Measurements from ENCODE around the gene HK1. TPM values are rescaled to one million over a fixed set of nuclear protein-coding genes. Genes with fewer than 3 reads are reported as not detected.

HK1 gene
- total RNA-seq, 2 experiments from 2014 or later = 126 to 127 TPM

- Mint-ChIP-seq H3K36me3 (ENCODE audit: low read depth) (no peaks in the 10 kb centered on the region), H3K27ac (no peak overlapping the region), H3K27me3 (no peaks in the 10 kb centered on the region), H3K4me1 (peaks cover 26% of the 10 kb centered on the region), H3K4me3 (no peak overlapping the region), H3K9me3 (no peaks in the 10 kb centered on the region)
- DNase-seq = no peak
- ChIA-PET POLR2A (no interaction called here), CTCF (interaction anchor here (1.4 kb wide), 1 partner anchor 14 kb away, joined by 4 read pairs; no protein-coding TSS in a partner anchor)
Measured at GRCh38 chr10:69409968-69410367, 131.7 kb downstream of the HK1 start.

GRCh38 chr10:69410487-69410886 lies 132.2 kb downstream of the HK1 start:
- Mint-ChIP-seq H3K4me3 (no peak overlapping the region), H3K4me1 (peaks cover 26% of the 10 kb centered on the region), H3K27me3 (no peaks in the 10 kb centered on the region), H3K27ac (no peak overlapping the region), H3K36me3 (ENCODE audit: low read depth) (no peaks in the 10 kb centered on the region), H3K9me3 (no peaks in the 10 kb centered on the region)
- DNase-seq = no peak
- ChIA-PET POLR2A (no interaction called here), CTCF (interaction anchor here (0.6 to 1.4 kb wide), 5 partner anchors 14 to 765 kb away, joined by 3 to 4 read pairs (median 3); no protein-coding TSS in a partner anchor)

GRCh38 chr10:69411476-69411875 lies 133.2 kb downstream of the HK1 start:
- no peaks in the 10 kb centered on the region for H3K27me3 Mint-ChIP-seq
- H3K4me3 Mint-ChIP-seq = no peak overlapping the region
- DNase-seq = no peak
- ChIA-PET CTCF (interaction anchor here (0.8 to 1.4 kb wide), 3 partner anchors 13 to 96 kb away, joined by 3 to 4 read pairs (median 3); no protein-coding TSS in a partner anchor), POLR2A (interaction anchor here (0.5 kb wide), 1 partner anchor 27 kb away, joined by 3 read pairs; no protein-coding TSS in a partner anchor)
- H3K27ac Mint-ChIP-seq = peak overlapping the region; percentile 31
- H3K9me3 Mint-ChIP-seq = no peaks in the 10 kb centered on the region
- H3K4me1 Mint-ChIP-seq = peaks cover 24% of the 10 kb centered on the region
- H3K36me3 Mint-ChIP-seq (ENCODE audit: low read depth) = no peaks in the 10 kb centered on the region

DNA sequence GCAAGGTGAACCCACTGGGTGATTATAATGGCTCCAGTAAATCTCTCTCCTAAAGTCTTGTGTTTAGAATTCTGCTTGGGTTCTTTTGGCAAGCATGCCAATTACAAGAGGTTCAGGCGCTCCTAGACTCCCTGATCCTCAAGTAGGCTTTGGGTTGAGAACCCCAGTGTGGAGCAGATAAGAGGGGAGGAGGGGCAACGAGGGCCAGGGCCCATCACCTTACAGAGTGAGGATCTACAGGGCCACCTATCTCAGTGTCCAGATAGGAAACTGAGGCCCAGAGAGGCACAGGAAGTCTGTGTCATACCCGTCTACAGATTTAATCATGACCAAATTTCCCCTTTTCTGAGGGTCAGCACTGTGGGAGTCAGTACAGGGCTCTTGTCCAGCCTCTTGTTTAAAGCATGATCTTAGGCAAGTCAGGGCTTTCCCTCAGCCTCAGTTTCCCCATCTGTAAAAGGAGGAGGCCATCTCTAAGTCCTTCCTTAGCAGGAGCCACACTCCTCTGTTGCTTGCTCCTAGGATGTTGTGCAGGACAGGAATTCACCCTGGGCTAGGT lies 134.0 kb downstream of the HK1 start:
- ChIA-PET POLR2A (no interaction called here), CTCF (no interaction called here)
- H3K27me3 Mint-ChIP-seq = no peaks in the 10 kb centered on the region
- no peak overlapping the region for H3K27ac Mint-ChIP-seq
- no peak overlapping the region for H3K4me3 Mint-ChIP-seq
- no peaks in the 10 kb centered on the region for H3K36me3 Mint-ChIP-seq (ENCODE audit: low read depth)
- DNase-seq = no peak
- H3K9me3 Mint-ChIP-seq = no peaks in the 10 kb centered on the region
- H3K4me1 Mint-ChIP-seq = peaks cover 24% of the 10 kb centered on the region

DNA sequence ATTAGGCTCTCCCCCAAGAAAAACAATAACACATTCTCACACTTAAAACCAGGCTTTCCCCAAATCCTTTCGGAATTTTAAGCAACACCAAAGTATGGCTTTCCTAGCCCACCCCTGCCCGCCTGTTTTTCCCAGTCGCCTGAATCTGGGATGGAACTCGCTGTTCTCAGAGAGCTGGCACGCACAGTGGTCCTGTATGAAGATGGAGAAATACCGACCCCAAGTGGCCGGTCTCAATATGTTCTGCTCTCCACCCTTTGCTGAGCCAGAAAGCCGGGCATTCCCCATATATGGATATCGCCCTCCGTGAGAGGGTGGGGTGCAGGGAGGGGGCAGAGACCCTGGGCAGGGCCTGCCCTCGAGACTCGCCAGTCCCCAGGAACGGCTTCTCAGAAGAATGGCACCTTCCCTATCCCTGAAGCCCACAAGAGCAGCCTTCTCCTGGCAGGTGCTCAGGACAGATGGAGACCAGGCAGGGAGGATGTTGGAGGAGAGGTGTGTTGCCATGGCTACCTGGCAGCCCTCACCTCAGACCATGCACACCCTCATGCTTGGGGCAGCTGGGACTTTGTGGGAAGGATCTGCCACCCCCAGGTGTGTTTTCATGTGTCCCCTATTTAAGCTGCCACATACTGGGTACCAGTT lies 135.0 kb downstream of the HK1 start:
- H3K4me1 Mint-ChIP-seq = peaks cover 16% of the 10 kb centered on the region
- CTCF ChIA-PET = no interaction called here
- no peaks in the 10 kb centered on the region for H3K27me3 Mint-ChIP-seq

GRCh38 chr10:69414036-69415018 lies 136.0 kb downstream of the HK1 start:
- ChIA-PET CTCF (interaction anchor here (1.4 kb wide), 2 partner anchors 9 to 10 kb away, joined by 3 to 4 read pairs; no protein-coding TSS in a partner anchor), POLR2A (no interaction called here)
- Mint-ChIP-seq H3K27ac (no peak overlapping the region), H3K27me3 (no peaks in the 10 kb centered on the region), H3K9me3 (no peaks in the 10 kb centered on the region), H3K4me3 (no peak overlapping the region), H3K36me3 (ENCODE audit: low read depth) (no peaks in the 10 kb centered on the region), H3K4me1 (peaks cover 10% of the 10 kb centered on the region)
- no peak for DNase-seq

More for the DNA sequence above, 135.0 kb downstream of the HK1 start:
- POLR2A ChIA-PET = no interaction called here
- Mint-ChIP-seq H3K27ac (no peak overlapping the region), H3K4me3 (no peak overlapping the region), H3K9me3 (no peaks in the 10 kb centered on the region), H3K36me3 (ENCODE audit: low read depth) (no peaks in the 10 kb centered on the region)
- peak; percentile 47 for DNase-seq

DNA sequence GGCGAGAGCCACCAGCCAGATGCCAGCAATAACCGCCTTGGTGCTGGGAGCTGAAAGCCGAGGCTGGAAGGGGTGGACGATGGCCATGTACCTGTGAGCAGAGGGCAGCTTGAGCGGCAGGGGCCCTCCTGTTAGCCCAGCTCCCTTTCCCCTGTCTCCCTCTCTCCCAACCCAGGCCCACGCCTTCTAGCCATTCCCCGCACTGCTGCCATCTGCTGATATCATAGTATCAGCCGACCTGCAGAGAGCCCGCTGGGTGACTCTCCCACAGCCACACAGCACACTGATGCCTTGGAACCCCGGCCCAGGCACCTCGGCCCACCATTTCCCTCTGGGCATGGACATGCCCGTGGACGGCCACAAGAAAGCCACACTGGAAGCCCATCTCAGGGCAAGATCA lies 136.8 kb downstream of the HK1 start:
- POLR2A ChIA-PET = no interaction called here
- Mint-ChIP-seq H3K9me3 (no peaks in the 10 kb centered on the region), H3K27ac (no peak overlapping the region), H3K4me1 (peaks cover 6% of the 10 kb centered on the region), H3K36me3 (ENCODE audit: low read depth) (no peaks in the 10 kb centered on the region), H3K27me3 (no peaks in the 10 kb centered on the region), H3K4me3 (no peak overlapping the region)
- no peak for DNase-seq
- CTCF ChIA-PET = interaction anchor here (1.4 kb wide), 2 partner anchors 9 kb away, joined by 3 to 4 read pairs; no protein-coding TSS in a partner anchor

DNA sequence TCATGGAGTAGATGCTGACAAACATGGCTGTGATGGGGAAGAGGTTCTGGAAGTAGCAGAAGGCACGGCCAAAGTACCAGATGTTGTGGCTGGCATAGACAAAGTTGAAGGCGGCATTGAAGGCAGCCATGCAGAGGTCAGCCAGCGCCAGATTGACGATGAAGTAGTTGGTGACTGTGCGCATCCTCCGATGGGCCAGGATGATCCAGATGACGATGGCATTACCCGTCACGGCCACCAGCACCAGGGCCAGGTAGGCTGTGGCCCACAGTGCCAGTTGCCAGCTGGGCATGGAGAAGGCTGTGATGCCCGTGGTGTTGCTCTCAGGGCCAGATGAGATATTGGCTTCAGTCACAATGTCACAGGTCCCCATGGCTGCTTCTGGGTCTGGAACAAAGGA lies 137.7 kb downstream of the HK1 start:
- H3K36me3 Mint-ChIP-seq (ENCODE audit: low read depth) = no peaks in the 10 kb centered on the region
- no peaks in the 10 kb centered on the region for H3K9me3 Mint-ChIP-seq
- CTCF ChIA-PET = interaction anchor here (0.7 kb wide), 1 partner anchor 246 kb away, joined by 5 read pairs; no protein-coding TSS in a partner anchor
- DNase-seq = no peak
- no peak overlapping the region for H3K27ac Mint-ChIP-seq
- H3K4me1 Mint-ChIP-seq = peaks cover 2% of the 10 kb centered on the region
- no peaks in the 10 kb centered on the region for H3K27me3 Mint-ChIP-seq
- POLR2A ChIA-PET = no interaction called here
- no peak overlapping the region for H3K4me3 Mint-ChIP-seq

DNA sequence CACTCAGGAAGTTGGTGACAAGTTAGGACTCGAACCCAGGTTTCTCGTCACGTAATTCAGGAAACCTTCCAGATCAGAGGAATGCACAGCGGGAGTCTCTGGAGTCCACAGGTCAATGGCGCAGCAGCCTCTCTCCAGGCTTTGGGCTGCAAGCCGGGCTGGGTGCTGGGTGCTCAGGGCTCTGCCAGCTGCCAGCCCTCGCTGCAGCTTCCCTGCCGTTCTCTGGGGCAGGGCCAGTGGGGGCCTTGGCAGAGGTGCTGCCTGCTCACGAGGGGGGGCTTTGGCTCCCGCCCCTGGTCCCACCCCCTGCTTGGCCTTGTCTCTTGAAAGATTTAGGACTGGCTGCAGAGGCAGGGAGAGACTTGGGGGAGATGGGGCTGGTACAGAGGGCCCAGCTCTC lies 138.4 kb downstream of the HK1 start, which contains the start of gene TACR2:
Gene TACR2, minus strand, starts transcription at position 224 of the 400 bp plus-strand sequence. CDS start 595 bp downstream, outside the sequence.
- CTCF ChIA-PET = interaction anchor here (0.5 to 1.3 kb wide), 5 partner anchors 34 to 604 kb away, joined by 3 to 5 read pairs (median 3); partner anchors contain the start of gene TSPAN15
- DNase-seq = no peak
- Mint-ChIP-seq H3K27me3 (no peaks in the 10 kb centered on the region), H3K36me3 (ENCODE audit: low read depth) (no peaks in the 10 kb centered on the region), H3K27ac (no peak within 1 kb of the TSS), H3K9me3 (no peaks in the 10 kb centered on the region), H3K4me1 (peaks cover 2% of the 10 kb centered on the region), H3K4me3 (no peak within 1 kb of the TSS)
- POLR2A ChIA-PET = no interaction called here

DNA sequence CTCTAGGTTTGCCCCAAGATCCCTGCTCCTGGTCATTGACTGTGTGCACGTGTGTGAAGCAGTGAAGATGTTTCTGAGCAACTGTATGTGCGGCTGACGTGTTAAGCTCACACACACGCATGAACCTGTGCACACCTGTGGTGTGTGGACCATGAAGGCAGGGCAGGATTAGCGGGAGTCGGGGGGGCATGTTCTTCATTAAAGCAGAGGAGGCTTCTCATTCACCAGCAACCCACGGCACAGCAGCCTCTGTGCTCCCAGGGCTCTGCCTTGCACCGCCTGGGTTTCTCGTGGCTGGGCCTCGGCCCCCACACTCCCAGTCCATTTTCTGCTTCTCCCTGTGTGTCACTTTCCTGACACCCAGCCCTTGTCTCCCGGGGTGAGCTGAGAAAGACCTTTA lies 139.2 kb downstream of the HK1 start:
- H3K4me3 Mint-ChIP-seq = no peak overlapping the region
- no peaks in the 10 kb centered on the region for H3K27me3 Mint-ChIP-seq
- H3K36me3 Mint-ChIP-seq (ENCODE audit: low read depth) = no peaks in the 10 kb centered on the region
- DNase-seq = no peak
- no peaks in the 10 kb centered on the region for H3K9me3 Mint-ChIP-seq
- CTCF ChIA-PET = interaction anchor here (0.6 to 3.9 kb wide), 6 partner anchors 10 to 457 kb away, joined by 3 to 14 read pairs (median 4); partner anchors contain the start of gene TSPAN15
- no peak overlapping the region for H3K27ac Mint-ChIP-seq
- H3K4me1 Mint-ChIP-seq = peaks cover 5% of the 10 kb centered on the region
- POLR2A ChIA-PET = no interaction called here

GRCh38 chr10:69418052-69418752 lies 139.9 kb downstream of the HK1 start:
- CTCF ChIA-PET = interaction anchor here (0.6 to 3.9 kb wide), 5 partner anchors 10 to 457 kb away, joined by 3 to 14 read pairs (median 4); no protein-coding TSS in a partner anchor
- H3K27ac Mint-ChIP-seq = no peak overlapping the region
- peaks cover 4% of the 10 kb centered on the region for H3K4me1 Mint-ChIP-seq
- no peaks in the 10 kb centered on the region for H3K9me3 Mint-ChIP-seq
- H3K27me3 Mint-ChIP-seq = no peaks in the 10 kb centered on the region
- no peaks in the 10 kb centered on the region for H3K36me3 Mint-ChIP-seq (ENCODE audit: low read depth)
- no peak overlapping the region for H3K4me3 Mint-ChIP-seq
- POLR2A ChIA-PET = no interaction called here
- no peak for DNase-seq

GRCh38 chr10:69419096-69419743 lies 140.9 kb downstream of the HK1 start:
- POLR2A ChIA-PET = no interaction called here
- CTCF ChIA-PET = interaction anchor here (0.6 to 3.9 kb wide), 3 partner anchors 11 to 94 kb away, joined by 4 to 14 read pairs (median 5); no protein-coding TSS in a partner anchor
- H3K27me3 Mint-ChIP-seq = no peaks in the 10 kb centered on the region
- H3K36me3 Mint-ChIP-seq (ENCODE audit: low read depth) = no peaks in the 10 kb centered on the region
- H3K9me3 Mint-ChIP-seq = no peaks in the 10 kb centered on the region
- H3K4me1 Mint-ChIP-seq = peaks cover 11% of the 10 kb centered on the region
- no peak for DNase-seq
- no peak overlapping the region for H3K27ac Mint-ChIP-seq
- H3K4me3 Mint-ChIP-seq = no peak overlapping the region

Measured in activated CD4-positive, alpha-beta T cell treated with anti-CD3 and anti-CD28 coated beads, Interleukin-2, amount 10 ng/mL, durations not matched to agents 7 days and 5 days (primary cell).